WERI-Rb-1 (cell line): ENCODE results near the gene CD83.

Experiments used
- DNase-seq: peaks from one replicate; pipeline ENCODE4 v3.0.0-alpha.2; 2020
- H3K27ac ChIP-seq: fragments of 250-450 bp; sonication (Bioruptor Pico); 2 replicates; pipeline ENCODE4 v1.5.1; 2020; ENCODE audit warnings: mild to moderate bottlenecking, moderate library complexity
- H3K27me3 ChIP-seq: fragments of 250-450 bp; sonication (Bioruptor Pico); 2 replicates; pipeline ENCODE4 v1.5.1; 2021; ENCODE audit warnings: mild to moderate bottlenecking, low read depth, moderate library complexity; ENCODE audit not compliant: insufficient read depth, severe bottlenecking
- H3K36me3 ChIP-seq: fragments of 250-450 bp; sonication (Bioruptor Pico); 2 replicates; pipeline ENCODE4 v1.5.1; 2020; ENCODE audit warnings: mild to moderate bottlenecking, moderate library complexity
- H3K4me3 ChIP-seq: 2 replicates; pipeline ENCODE4 v1.5.1; 2011; ENCODE audit warnings: low read depth, mild to moderate bottlenecking, control low read depth, low read length
- H3K9me3 ChIP-seq: fragments of 250-450 bp; sonication (Bioruptor Pico); 2 replicates; pipeline ENCODE4 v1.5.1; 2021; ENCODE audit warnings: mild to moderate bottlenecking, moderate library complexity; ENCODE audit not compliant: severe bottlenecking
- CTCF ChIP-seq: IDR thresholded peaks from 2 replicates; pipeline ENCODE4 v1.5.1; 2011; ENCODE audit warnings: low read depth, mild to moderate bottlenecking, control low read depth, inconsistent platforms, low read length

Gene CD83

GRCh38 chr6:14182916-14183315, 65.3 kb downstream of the CD83 start:
- no peak for TF ChIP-seq CTCF
- Histone ChIP-seq H3K9me3 (peaks cover 6% of the 10 kb centered on the region), H3K27me3 (no peaks in the 10 kb centered on the region), H3K36me3 (no peaks in the 10 kb centered on the region), H3K4me3 (no peak overlapping the region), H3K27ac (no peak overlapping the region)
- DNase-seq = no peak
